GM18868 (cell line): Measurements from ENCODE around the gene FAM3D.

Source experiments
- ATAC-seq: cut with Tn5 transposase; IDR thresholded peaks from one replicate; pipeline ENCODE4 v1.9.1; 2021; ENCODE audit warnings: mild to moderate bottlenecking, moderate library complexity; ENCODE audit not compliant: unreplicated experiment

Gene FAM3D

DNA sequence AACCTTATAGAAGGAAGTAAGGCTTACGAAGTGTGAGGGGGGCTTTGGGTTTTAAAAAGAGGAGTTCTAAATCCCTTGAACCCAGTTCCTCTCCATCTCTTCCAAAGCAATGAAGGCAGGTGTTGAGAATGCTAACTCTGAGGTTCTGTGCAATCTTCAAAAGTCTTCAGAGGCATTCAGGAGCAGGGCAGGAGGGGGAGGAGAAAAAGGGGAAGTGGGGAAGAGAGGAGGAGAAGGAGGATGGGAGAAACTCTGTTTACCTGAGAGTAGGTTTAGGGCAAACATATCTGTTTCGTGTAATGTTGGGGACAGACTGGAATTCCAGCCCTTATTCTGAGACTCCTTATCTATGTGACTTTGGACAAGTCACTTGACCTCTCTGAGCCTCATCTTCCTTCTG lies 36.9 kb downstream of the FAM3D start:
- ATAC-seq = no peak

DNA sequence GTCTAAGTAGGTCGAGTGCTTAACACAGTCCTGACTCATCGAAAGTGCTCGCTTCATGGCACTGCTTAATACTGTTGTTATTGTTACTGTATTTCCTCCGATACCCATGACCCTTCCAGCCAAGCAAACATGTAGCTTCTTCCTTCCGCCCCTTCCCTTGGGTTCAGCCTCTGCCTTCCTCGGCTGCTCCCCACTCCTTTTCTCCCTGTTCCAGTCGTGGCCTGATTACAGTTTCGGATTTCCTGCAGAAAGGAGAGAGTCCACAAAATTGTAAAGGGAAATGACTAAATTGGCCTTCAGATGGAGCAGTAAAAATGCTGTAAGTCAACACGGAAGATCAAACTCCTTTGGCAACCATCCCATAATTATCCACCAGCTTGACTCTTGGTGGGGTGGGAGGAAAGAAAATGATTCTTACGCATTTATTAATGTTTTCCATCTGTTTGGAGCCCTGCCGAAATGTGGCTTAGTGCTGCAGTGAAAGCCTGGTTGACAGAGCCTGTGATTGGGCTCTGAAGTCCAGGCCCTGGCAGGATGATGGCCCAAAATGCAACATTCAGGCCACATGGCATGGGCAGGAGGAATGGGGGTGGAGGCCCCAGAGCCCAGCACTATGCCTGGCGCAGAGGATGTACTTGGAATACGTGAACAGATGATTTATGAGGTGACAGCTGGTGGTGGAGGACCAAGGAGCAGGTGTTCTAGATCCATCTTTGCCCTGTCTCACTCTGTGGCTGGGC lies 37.6 kb downstream of the FAM3D start:
- ATAC-seq = no peak

DNA sequence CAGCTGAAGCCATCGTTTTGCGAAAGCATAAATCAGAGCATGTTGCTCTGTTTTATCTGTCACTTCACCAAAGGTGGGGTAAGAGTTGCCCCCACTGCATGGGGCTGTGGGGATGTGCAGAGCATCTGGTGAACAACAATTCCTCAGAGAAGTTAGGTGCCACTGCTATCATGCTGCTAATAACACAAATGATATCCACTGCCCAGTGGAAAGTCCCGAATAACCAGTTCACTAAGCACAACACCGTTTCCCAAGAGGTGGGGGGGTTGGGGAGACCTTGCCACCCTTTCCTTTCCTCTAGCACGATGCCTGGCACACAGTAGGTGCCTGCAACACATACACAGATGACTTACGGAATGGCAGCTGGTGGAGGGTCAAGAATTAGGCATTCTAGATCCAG lies 38.6 kb downstream of the FAM3D start:
- ATAC-seq = no peak

DNA sequence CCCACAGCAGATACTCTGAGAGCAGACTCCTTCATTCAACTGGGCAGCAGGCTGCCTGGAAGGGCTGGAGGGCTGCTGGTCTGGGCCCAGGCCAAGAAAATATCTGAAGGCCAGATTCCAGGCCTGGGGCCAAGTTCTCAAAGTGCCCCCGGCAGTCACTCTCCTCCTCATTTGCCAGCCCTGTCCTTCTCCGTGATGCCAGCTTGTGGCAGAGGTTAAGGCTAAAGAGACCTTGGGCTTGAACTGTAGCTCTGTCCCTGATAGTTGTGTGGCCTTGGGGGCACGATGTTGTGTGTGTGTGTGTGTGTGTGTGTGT lies 39.0 kb downstream of the FAM3D start:
- no peak for ATAC-seq

DNA sequence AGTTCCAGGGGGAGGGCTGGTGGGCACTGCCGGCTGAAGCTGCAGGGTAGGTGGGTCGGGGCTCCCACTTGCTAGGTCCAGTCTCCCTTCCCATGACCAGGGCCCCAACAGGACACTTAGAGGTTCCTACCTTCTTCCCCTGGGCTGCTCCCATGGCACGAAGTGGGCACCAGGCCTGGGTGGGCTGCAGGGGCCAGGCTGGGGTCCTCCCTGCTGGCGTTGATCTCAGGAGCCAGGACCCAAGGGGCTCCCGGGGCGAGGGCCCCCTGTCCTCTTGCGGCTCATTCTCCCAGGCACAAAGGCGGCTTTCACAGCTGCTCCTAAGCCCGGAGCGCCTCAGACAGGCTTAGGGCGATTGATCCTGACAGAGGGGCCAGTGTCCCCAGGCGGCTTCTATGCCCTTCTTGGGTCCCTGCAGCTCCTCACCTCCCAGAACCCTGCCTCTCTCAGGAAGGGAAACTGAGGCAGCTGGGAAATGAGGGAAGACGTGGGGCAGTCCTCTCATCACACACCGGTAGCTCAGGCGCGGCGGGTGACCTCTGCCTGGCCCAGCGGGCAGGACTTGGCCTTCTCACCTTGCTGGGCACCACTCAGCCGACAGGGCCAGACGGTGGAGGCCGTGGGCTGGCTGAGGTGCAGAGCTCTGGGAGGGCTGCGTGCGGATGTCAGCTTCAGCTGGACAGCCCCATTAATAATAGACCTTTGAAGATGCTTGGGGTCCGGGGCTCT lies 39.6 kb downstream of the FAM3D start:
- no peak for ATAC-seq

DNA sequence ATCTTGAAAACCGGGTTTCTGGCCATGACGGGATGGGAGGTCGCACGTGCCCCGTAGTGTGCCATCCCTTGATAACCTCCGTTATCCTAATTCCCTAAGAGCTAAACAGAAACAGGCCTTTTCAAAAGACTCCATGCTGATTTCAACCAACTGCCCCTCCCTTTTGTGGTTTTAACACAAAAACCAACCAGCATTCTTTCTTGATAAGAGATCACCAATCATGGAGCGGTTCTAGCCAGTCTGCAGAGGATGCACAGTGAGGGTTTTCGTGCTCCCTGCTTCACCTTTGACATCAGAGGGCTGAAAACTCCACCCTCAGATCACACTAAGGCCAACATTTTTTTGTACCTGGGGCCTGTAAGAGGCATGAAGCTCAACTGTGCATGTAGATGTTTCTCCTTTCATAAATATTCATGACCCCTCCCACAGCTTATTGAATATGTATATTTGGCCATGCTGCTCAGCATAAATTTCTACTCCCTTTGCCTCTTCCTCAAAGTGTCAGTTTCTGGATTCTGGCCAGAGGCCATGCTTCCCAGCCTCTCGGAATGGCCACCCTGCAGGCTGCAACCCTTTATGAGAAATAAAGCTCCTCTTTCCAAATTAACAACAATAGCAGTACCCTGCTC lies 41.3 kb downstream of the FAM3D start:
- no peak for ATAC-seq

DNA sequence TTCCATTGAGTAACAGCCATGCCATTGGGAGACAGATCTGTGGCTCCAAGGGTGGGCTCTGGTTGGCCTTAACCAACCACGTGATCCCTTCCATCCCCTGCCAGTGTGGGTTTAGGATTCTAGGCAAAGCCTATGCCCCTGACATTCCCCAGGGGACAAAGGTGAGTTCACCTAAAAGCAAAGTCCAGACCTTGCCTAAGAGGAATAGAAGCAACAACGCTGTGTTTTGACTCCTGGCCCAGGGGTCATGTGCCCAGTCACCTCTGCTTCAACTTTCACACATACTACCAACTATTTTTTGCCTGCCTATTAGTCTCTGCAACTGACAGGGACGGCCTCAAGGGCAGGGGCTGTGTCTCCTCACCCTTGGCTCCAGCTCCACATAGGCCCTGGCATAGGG lies 42.0 kb downstream of the FAM3D start:
- no peak for ATAC-seq

DNA sequence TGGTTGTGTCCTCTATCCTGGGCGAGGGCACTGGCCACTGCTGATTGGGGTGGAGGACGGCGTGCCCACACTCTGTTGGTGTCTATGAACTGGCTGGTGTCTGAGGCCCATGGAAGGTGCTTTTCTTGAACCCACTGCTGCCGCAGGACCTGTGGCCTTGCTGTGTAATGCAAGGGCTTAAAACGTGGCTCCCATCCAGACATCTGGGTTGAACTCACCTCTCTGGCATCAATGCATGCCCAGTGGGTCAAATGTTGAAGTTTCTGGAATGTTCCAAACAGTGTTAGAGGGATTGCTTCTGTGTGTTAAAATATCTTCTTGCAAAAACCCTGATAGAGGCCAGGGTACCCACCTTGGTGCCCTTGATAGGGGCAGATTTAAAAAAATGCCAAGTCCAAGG lies 42.6 kb downstream of the FAM3D start:
- no peak for ATAC-seq

DNA sequence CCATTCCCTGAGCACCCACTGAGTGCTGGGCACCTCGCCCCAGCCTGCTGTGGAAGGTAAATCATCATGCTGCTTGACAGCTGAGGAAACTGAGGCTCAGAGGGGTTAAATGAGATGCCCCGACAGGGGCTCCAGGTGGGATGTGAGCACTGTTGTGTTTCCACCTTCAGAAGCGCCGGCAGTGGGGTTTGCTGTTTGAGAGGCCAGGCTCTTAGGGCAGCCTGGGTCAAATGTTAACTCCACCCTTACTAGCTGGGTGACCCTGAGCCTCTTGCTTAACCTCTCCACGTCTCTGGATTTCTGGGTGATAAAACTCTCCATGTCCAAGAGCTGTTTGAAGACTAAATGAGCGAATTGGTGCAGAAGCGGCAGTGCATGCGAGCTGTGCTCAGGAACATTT lies 43.1 kb downstream of the FAM3D start:
- no peak for ATAC-seq

DNA sequence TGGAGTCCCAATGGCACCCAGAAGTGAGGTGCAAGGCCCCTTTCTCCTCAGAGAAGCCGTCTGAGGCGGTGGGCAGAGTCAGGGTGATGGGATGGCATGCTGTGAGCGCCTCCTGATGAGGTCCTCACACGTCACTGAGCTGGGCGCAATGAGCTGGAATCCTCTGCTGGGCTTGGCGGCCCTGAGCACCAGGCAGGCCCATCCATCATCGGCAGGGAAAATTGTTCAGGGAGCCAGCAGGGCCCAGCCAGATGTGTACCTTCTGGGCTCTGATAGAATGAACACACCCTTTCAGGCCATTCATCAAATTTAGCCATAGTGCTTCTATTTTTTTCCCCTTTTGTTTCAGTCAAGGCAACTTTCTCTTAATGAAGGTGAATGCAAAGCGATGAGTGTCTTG lies 43.7 kb downstream of the FAM3D start:
- no peak for ATAC-seq

DNA sequence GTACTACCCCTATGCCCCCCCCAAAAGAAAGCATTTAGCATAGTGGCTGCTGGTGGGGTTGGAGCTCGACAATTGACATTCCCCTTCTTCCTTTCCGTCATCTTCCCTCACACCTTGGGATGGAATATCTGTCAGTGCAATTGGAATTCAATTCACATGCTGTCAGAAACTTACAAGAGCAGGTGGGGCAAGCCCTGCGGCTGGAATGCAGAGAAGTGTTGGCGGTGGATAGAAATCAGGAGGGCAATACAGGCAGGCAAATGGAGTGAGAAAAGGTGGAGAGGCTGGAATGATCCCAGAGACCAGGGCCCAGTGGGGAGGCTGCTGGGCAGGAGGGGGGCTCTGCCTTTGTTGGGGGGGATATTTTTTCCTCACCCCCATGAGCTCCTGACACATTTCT lies 44.1 kb downstream of the FAM3D start:
- no peak for ATAC-seq

DNA sequence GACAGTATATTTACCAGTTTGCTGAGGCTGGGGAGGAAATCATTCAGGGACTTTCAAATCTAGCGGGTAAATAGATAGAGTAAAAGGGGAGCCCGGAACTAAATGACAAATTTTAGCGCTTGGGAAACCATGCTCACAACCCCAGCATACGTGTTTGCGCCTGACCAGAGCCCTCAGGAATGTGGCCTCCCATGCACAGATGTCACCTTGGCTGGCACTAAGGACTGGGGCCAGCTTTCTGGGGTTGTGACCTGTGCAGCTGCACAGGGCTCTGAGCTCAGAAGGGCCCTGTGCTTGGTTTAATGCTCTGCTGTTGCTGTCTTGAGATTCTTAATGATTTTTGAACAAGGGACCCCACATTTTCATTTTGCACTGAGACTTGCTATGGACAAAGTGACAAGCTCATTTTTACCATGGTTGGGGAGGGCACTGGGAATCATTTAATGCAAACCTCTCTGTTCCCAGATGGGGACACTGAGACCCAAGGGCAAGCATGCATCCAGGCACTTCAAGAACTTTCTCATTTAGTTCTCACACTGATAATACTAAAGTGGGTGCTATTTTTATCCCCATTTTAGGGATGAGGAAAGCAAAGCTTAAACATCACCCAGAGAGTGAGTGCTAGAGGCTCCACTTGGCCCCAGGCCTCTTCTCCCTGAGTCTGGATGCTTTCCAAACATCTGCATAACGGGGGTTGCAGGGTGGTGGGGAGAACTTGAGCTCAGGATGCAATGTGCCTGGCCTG lies 45.3 kb downstream of the FAM3D start:
- ATAC-seq = no peak

DNA sequence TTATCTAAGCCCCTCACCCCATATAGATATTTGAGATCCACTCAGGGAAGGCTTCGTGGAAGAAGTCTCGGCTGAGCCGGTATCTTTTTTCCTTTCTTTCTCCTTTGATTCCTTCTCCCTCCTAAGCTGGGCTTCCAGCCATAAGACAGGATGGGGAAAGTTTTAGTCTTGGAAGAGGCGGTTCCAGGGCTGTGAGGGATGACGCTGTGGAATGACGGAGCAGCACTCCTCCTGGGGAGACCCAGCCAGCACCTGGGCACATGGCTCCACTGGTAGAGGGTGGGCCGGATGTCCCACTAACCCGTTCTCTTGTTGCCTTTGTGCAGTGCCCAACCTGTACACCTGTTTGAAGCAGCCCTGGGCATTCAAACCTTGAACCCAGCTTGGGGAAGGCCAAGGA lies 46.2 kb downstream of the FAM3D start:
- ATAC-seq = no peak

DNA sequence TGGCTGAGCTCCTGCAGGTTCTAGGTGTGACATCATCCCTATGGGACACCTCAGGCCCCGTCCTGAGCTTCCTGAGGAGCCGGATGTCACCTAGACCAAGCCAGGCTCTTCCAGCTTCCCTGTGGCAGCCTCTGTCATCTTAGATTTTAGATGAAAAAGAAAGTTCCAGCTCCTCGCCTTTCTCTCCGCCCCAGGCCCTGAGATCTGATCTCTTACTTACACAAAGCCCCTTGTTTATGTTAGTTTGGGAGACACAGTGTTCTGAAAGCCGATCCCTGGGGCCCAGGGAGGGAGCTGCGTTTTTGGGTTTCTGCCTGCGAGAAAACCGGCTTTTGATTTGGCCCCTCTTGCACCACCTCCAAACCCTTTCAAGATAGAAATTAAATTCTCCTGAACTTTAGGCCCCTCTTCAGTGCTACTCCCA lies 49.2 kb downstream of the FAM3D start:
- no peak for ATAC-seq

DNA sequence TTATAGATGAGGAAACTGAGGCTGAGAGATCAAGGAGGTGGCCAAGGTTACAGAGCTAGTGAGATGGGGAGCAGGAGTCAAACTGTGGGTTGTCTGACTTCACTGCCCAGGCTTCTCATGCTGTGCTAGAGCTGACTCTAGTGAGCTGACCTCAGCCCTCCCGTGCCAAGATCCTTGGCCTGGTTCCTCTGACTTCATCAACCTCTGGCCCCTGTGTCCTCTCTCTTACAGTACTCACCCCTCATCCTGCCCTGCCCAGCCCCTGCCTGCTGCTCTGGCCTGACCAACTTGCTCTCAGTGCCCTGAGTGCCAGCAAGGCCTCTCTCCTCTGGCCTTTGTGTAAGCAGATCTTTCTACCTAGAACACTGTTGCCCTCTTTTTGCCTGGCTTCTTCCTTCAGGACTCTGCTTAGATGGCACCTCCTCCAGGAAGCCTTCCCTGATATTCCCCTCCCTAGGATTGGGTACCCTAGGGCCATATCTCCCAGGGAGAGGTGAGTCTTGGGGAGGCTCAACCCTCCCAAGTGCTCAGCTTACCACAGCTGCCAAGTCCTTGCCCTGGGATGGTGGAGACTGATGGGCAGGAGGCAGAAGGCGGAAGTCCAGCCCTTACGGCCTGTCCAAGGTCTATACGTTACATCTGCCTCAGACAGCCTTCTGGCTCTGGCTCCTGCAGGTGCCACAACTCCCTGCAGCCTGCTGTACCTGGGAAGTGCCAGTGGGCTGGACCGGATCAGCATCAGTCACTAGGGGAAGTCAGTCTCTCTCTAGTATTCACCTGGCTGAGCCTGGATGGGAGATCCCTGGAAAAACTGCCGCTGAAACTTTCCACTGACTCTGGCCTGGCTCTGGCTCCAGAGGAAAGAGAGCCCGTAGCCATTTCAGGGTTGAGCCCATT lies 53.1 kb downstream of the FAM3D start:
- ATAC-seq = no peak

DNA sequence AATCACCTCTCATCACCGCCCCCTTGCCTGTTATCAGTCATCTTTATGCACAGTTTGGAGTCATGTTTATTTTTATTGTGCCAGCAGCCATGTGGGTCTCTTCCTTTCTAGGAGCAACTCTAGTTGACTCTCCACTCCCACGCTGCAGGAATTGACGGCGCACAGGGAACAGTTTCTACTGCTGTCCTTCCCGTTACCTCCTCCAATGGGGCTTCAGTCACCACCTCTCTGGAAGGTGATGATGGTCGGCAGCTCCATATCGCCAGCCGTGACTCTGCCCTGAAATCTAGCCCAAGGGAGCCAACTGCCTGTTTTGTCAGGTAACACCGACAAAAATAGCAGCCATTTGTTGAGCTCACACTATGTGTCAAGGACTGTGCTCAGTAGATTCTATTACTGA lies 53.7 kb downstream of the FAM3D start:
- no peak for ATAC-seq

DNA sequence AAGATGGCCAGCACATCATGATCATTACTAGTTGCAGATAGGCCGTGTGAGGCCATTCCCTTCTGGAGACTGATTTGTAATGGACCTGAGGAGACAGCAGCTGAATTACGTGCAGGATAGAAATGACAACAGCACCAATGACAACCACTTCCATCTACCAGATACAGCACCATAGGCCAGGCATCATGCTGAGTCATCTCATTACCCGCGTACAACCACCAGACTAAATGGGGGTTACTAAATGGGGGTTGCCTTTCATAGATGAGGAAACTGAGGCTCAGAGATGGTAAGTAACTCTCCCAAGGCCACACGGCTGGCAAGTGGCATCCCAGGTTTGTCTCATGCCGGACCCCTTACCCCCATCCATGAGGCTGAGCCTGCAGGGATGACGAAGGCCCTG lies 56.6 kb downstream of the FAM3D start:
- ATAC-seq = no peak

DNA sequence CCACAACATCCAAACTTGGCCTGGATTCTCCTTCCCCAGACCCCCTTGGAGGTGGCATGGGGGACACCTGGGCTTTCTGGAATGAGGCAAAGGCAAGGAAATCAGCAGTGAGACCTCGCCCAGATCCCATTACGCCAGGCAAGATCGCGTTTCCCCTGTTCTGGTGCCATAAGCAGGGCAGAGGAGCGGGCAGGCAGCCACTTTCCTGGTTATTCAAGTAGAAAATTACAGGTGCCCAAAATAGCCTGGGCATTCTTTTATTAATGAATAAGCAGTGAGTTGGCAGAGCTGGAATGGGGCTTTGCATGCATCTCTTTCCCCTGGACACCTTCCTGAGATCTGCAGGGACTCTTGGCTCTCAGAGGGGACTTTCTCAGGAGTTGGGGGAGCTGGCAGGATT lies 57.9 kb downstream of the FAM3D start:
- no peak for ATAC-seq

DNA sequence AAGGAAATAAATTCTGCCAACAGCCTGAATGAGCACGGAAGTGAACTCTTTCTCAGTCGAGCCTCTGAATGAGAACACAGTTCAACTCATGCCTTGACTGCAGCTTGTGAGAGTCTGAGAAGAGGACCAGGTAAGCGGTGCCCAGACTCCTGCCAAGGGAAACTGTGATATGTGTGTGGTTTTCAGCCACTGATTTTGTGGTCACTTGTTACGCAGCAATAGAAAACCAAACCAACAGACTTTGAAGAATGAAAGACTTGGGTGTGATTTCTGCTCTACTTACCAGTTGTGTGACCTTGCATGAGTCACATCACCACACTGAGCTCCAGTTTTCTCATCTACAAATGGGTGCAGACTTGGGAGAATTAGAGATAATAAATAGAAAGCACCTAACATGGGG lies 58.8 kb downstream of the FAM3D start:
- no peak for ATAC-seq

DNA sequence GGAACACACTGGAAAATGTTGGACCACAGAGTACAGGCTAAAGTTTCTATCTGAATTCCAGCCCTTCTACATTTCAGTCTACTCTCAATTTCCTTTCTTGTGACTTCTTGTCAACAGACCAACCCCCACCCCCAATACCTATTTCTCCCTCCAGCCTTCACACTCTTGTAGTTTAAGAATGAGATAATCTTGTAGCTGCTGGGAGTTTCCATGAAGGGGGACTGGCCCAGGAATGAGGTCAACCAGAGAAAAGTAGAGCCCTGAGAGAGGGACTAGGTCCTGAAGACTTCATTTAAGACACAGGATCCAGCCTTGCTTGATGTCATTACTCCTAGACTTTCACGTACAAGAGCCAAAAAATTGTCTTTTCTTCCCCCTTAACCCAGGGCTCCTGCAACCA lies 59.9 kb downstream of the FAM3D start:
- no peak for ATAC-seq

DNA sequence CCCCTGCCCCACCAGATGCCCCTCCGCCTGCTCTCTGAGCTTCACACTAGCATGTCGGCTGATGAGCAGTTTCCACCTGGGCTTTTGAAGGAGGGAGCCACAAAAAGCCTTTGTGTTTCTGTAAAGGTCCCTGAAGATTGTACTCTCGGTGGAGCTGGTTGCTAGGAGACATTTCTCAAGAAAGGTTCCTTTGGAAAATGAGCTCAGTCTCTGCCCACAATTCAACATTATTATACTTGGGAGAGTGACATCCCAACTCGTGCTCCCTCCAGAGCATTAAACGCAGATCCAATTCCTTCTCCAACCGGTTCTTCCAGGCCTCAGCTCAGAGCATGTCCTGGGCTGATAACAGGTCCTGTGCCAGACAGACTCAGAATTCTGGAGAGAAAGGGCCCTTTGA lies 62.5 kb downstream of the FAM3D start:
- no peak for ATAC-seq
